GM18505 (cell line): ENCODE measurements around the gene LSM3.

Experiments
- ATAC-seq: cut with Tn5 transposase; IDR thresholded peaks from one replicate; pipeline ENCODE4 v1.9.1; 2021; ENCODE audit not compliant: unreplicated experiment
- POLR2A ChIP-seq: IDR thresholded peaks from 4 replicates; pipeline ENCODE4 v1.6.1; 2011; ENCODE audit warnings: borderline replicate concordance; ENCODE audit not compliant: insufficient read depth, insufficient read length; ENCODE audit errors: extremely low read depth

The LSM3 gene

DNA sequence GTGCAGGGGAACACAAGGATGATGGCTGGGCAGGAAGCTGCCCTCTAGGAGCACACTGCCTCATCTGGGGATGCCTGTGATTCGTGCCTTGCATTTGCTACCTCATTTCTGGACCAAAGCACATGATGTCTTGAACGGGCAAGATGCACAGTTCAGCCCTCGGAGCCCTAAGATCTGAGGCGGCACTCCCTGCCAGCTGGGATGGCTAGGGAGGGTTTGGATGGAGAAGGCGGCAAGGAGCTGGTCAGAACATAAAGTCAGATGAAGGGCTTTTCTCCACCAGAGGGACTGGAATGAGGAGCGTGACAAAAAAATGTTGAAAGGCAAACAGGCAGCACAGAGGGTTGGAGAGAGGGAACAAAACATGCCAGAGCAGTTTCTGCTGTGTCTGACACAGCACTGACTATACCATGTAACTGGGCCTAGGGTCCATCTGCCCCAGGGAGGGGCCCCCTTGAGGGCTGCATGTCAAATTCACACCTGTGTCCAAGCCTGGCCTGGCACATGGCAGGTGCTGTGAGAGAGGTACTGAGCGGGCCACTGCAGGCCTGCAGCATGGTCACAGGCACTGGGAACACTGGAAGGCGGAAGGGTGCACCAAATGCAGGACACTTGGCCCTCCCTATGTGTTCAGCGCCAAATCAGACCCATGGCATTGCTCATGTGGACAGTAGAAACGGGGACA lies 32.1 kb upstream of the LSM3 start:
- no peak for TF ChIP-seq POLR2A
- ATAC-seq = no peak

DNA sequence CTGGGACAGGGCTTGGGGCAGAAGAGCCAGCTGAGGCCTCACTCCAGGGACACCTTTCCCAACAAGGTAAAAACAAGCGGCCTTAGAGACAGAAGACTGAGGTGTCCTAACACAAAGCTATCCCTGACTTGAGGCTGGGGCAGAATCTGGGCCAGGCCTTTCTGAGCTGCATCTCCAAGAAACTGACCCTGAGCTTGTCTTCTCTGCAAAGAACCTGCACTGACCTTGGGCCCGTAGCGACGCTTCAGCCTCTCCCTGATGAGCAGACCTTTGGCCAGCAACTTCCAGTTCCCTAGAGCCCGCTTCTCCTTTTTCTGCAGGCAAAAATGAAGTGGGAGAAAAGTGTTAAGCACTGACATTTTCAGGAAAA lies 31.6 kb upstream of the LSM3 start:
- no peak for ATAC-seq
- no peak for TF ChIP-seq POLR2A

DNA sequence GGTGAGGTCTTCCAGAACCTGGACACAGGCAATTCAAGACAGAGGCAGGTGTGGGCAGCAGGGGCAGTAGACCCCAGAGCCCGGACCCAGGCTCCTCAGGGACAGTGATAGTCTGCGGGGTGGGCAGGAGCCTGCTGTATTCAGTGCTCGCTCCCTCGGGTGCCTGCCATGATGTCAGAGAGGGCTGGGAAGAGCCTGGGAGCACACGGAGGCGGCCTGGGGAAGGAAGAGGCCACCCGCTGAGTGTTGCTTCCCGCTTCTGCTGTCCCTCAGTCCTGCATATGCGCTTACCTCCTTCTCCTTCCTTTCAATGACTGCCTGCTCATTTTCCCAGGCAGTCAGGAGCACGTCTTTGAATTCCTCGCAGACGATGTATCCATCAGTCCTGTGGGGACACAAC lies 31.0 kb upstream of the LSM3 start:
- no peak for TF ChIP-seq POLR2A
- ATAC-seq = no peak

DNA sequence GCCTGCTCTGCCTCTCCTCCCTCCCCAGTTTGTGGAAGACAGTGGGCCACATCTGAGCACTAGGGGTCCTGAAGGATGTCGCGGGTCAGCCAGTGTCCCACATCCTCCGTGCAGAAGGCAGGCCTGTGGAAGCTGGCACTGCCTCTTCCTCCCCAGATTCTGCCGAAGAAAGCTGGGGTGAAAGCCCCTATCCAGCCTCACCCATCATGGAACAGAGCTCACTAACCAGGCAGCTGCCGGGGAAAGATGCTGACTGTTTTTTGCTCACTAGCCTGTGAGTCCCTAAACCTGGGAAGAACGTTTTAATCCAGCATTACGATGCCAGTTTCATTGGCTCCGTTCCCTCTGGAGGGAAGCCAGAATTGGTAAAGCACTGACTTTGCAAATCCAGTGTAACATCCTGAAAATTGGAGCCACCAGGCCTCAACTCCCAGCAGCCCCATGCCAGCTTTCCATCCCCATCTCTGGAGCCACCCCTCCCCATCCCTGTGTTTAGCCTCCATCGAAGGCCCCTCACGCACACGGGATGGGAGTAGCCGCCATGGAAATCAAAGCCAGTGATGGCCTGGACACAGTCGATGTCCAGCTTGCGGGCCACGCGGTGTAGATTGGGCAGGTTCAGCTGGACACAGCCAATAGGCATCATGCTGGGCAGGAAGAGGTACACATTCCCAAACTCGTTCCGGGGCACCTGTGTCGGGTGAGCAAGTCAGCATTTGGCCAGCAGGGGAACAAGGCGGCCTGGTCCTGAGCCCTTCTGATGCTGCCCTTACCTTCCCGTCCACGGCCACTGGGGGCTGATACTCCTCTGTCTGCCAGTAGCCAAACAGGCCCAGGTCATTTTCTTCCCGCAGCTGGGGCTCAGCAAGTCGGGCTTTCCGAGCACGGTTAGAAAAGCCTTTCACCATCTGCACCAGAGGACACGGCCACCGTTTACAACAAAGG lies 30.3 kb upstream of the LSM3 start:
- ATAC-seq = no peak
- TF ChIP-seq POLR2A = no peak

DNA sequence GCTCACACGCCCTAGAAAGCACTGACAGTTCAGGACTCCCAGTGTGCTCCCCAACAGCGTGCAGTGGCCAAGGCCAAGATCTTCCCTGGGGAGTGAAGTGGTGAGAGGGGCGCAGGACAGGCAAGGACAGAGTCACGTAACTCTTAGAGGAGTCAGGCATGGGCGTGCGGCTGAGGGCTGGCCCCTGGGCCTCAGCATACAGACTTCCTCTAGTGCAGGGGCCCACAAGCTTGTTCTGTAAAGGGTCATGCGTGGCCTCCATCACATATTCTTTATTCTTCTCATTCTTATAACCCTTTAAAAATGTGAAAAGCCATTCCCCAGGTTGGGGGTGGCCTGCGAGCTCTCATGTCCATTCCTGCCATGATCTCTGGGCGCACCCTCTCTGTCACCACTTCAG lies 28.5 kb upstream of the LSM3 start:
- no peak for TF ChIP-seq POLR2A
- no peak for ATAC-seq

DNA sequence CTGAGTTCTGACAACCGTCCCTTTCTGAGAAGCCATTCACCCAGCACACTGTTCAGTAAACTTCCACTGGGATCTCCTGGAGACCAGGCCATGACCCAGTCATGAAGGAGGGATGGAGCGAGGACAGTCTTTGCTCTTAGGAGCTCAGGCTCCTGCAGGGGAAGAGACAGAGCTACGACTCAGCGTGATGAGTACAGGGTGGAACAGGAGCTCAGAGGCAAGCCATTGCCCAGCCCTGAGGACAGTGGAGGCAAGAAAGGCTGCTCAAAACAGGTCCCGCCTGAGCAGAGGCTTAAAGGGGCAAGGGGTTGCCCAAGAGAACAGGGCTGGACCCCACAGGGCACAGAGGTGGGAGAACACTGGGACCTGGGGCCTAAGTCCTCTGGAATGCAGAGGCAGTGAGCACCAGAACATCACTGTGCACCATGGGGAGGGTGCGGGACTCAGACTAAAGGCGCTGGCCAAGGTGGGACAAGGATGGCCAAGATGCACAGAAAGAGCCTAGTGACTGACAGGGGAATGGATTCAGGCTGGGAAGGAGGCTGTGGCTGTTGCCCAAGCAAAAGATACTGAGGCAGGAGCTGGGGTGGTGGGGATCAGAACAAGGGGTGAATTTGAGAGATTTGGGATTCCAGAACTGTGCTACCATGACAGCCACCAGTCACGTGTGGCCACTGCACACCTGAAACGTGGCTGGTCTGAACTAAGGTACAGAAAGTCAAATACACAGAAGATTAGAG lies 28.0 kb upstream of the LSM3 start:
- TF ChIP-seq POLR2A = no peak
- no peak for ATAC-seq

DNA sequence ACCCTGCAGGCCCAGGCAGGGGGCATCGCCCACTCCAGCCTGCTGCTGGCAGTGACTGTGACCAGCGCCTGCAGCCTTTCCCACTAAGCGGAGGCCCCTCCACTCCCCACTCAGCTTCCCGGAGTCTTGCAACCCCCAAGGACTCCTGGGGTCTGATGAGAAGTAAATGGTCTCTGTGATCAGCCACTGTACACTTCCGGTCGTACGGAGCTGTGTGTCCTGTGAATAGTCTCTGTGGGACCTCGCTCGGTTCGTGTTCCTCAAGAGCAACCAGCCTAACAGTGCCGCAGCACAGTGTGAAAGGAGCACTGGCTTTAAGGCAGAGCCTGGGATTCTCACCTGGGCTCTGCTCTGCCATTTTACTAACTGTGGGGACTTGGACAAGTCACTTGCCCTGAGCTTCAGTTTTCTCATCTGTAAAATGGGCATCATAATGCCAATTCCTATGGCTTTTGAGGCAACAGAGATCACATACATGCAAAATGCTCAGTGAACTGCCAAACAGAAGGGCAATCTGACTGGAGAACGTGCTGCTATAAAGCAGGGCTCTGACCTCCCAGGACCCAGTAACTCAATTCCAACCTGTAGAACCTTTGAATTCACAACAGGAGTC lies 27.0 kb upstream of the LSM3 start:
- no peak for TF ChIP-seq POLR2A

DNA sequence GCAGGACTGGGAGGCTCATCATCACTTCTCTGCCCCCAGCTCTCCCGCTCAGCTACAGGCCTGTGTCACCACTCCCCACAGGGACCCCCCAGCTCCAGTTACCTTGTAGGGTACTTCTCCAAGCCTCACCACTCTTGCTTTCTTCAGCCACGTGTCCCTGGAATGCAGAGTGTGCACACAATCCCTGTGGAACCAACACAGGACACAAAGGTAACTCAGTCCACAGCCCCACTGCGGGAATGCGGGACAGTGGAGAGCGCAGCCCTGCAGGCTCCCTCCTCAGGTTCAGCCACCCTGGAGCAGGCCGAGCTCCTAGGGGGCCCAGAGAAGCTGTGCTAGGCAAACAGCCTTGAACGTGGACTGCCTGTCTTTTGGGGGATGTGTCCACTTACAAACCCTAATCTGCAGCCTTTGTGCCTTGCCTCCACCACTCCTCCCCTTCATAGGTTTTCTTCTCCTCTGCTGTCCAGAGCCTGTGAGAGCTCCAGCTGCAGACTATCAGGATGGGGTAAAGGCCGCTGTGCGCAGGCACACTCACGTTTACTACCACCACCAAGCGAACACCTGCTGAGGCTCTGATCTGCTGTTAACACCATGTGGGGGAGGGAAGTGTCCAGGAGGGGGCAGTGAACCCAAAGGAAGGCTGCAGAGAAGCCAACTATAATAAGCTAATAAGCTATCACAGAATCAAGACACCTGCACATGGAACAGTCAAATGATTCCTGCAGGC lies 26.2 kb upstream of the LSM3 start:
- no peak for TF ChIP-seq POLR2A
- no peak for ATAC-seq

More for the DNA sequence above, 27.0 kb upstream of the LSM3 start:
- no peak for ATAC-seq

DNA sequence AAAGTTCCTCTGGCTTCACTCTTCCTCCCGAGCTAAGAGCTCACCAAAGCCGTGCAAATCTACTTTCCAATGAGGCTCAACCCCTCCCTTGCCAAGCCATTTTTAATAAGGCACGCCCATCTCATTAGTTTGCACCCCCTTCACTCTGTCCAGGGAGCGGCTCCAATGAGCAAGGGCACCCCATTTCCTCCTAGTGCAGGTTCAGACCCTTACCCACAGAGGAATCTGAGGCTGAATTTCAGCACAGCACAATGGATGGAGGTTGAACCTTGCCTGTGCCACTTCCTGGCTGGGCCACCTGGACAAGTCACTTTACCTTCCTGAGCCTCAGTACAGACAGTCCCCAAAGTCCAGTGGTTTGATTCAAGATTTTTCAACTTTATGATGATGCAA lies 25.7 kb upstream of the LSM3 start:
- ATAC-seq = no peak
- TF ChIP-seq POLR2A = no peak

DNA sequence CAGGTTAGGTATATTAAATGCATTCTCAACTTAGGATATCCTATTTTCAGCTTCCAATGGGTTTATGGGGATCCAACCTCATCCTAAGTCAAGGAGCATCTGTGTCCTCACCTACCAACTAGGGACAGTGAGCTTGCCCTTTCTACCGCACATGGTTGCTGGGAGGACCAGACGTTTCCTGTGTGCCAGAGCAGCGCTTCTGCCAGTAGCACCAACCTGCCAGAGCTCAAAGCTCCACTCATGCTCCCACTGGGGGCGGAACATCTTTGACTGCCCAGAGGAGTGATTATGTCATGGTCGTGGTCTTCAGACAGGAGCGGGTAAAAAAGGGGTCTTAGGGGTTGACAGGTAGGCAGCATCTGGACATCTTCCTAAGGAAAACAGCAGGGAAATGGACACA lies 25.0 kb upstream of the LSM3 start:
- ATAC-seq = no peak
- TF ChIP-seq POLR2A = no peak

DNA sequence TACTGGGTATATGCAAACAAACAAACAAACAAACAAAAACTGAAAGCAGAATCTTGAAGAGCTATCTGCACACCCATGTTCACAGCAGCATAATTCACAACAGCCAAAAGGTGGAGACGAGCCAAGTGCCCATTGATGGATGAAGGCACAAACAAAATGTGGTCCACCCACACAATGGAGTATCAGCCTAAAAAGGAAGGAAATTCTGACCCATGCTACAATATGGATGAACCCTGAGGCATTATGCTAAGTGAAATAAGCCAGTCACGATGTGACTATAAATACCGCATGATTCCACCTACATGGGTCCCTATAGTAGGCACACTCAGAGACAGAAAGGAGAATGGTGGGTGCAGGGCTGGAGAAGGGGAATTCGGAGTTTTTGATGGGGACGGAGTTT lies 24.3 kb upstream of the LSM3 start:
- no peak for ATAC-seq
- no peak for TF ChIP-seq POLR2A

DNA sequence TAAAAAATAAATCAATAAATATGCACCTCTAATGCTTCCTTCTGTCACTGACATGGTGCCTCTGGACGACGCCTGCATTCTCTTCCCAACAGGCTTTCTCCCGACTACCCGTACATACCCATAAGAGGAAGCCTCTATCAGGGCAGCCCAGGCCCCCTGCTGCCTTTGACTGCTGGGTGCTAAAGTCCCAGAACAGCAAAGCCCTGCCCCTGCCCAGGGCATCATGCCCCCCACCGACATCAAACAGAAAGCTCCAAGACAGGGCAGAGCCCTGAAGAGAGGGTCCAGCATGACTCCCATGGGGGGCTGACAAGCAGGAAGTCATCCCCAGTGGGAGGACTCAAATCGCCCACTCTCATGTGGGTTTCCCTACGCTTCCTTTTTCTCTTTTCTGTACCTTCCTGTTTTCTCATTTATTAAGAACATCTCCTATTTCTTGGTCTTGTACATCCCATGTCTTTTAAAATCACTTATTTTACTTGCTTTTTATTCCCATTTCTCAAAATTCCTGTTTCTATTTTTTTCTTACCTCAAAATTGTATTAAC lies 23.6 kb upstream of the LSM3 start:
- no peak for TF ChIP-seq POLR2A
- ATAC-seq = no peak

DNA sequence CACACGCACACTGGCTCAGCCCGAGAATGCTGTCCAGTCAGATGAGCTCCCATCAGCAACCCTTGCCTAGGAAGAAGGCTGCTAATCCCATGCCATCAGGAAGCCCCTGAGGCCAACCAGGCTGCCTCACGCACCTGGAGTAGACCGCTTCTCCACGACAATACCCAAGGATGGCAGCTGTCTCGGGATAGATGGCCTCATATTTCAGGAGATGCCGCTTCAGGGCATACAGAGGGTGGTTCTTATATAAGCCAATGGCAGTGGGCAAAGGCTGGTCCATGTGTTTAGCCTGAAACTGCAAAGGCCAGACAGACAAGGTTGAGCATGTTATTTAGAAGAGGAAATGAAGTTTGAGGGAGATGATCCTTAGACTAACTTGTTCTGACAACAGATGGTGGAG lies 22.4 kb upstream of the LSM3 start:
- ATAC-seq = no peak
- no peak for TF ChIP-seq POLR2A

DNA sequence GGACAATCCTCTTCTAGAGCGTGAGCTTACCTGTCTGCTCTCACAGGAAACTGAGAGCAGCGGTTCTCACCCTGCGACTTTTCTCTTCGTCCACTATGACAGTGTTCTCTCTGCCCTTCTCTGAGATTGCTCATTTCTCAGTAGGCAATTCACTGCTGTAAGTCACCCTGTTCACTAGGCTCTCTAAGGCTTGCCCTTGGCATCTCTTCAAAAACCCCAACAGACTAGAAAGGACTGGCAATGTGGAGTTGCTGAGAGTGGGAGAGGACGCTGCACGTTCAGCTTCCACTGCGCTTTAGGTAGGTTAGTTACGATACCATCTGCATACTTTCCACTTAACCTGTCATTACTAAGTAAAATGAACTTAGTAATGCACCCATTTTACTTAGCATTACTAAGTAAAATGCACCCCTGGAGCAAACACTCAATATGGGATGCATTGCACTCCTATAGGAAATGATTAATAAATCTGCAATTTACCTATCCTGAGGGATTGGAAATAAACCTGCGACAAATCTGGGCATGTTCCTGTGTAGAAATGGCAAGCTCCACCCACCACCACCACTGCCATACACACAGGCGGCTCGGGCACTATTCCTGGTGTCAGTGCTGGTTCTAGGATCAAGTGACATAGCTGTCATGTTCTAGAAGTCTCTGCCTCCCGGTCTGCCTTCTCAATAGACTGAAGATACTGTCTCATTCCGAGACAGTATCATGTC lies 21.6 kb upstream of the LSM3 start:
- TF ChIP-seq POLR2A = no peak
- no peak for ATAC-seq
